Esophagus squamous epithelium (tissue), 4 donors: ENCODE measurements around the gene MBOAT2.

Experiments used
- POLR2A ChIP-seq, 4 donors: fragments of 450-650 bp; IDR thresholded peaks; one replicate each; pipeline ENCODE4 v1.6.1; 2017; ENCODE audit warnings: antibody characterized with exemption in 4 of 4, mild to moderate bottlenecking in 4 of 4, moderate library complexity in 3 of 4
- TF ChIP-seq, protein P1 (sequence below), 6 experiments: fragments of 450-650 bp in 4 of 6; fragments of 200-600 bp in 2 of 6; sonication (generic) in 2 of 6; IDR thresholded peaks; one replicate each; pipeline ENCODE4 v1.5.1; 2016 to 2019; ENCODE audit warnings: antibody characterized with exemption in 6 of 6, mild to moderate bottlenecking in 4 of 6, moderate library complexity in 4 of 6

DNA sequence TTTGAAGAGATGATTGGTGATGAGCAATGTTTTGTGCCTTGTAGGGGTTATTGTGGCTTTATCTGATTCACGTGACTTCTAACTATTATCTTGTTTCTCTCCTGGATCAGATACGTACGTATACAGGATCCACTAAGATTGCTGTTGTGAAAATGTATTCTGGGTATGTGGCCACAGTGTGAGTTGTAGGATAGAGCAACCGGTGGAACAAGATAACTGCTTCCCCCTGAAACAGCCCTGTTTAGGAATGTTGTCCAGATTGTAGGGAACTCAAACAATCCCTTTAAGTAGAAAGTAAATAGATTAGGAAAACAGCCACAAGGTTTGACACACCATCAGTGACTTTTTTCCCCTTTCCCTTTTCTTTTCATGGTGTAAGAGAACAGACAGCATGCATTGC is 22.3 kb upstream of the MBOAT2 start:
- TF ChIP-seq POLR2A (IDR thresholded peaks at IDR 0.05), result no peak
- TF ChIP-seq, protein P1, sequence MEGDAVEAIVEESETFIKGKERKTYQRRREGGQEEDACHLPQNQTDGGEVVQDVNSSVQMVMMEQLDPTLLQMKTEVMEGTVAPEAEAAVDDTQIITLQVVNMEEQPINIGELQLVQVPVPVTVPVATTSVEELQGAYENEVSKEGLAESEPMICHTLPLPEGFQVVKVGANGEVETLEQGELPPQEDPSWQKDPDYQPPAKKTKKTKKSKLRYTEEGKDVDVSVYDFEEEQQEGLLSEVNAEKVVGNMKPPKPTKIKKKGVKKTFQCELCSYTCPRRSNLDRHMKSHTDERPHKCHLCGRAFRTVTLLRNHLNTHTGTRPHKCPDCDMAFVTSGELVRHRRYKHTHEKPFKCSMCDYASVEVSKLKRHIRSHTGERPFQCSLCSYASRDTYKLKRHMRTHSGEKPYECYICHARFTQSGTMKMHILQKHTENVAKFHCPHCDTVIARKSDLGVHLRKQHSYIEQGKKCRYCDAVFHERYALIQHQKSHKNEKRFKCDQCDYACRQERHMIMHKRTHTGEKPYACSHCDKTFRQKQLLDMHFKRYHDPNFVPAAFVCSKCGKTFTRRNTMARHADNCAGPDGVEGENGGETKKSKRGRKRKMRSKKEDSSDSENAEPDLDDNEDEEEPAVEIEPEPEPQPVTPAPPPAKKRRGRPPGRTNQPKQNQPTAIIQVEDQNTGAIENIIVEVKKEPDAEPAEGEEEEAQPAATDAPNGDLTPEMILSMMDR (IDR thresholded peaks at IDR 0.05), result no peak
